T47D (cell line): ENCODE results near the gene COMMD6.

Source experiments
- DNase-seq, 2 experiments: peaks; one replicate each; pipeline versions ENCODE4 v3.0.0 to v3.0.0-alpha.2; 2011 to 2012; ENCODE audit warnings: low read depth in 1 of 2, low spot score in 1 of 2
- JUND ChIP-seq: IDR thresholded peaks from 2 replicates; pipeline ENCODE4 v1.6.1; 2012; ENCODE audit warnings: low read depth
- in situ Hi-C: cut with HindIII; loops from 2 replicates; pipeline ENCODE4 v1.10.0; 2016; ENCODE audit warnings: low sequenced_read_pairs, low pct_unique_long_range_greater_than_20kb

Gene COMMD6

GRCh38 chr13:75537401-75538365 is at the start of gene COMMD6:
Gene COMMD6, minus strand, starts transcription at chr13:75537841. Its CDS starts 36 bp downstream, at chr13:75537805.
- peak; percentile 77 to 93 for DNase-seq
- in situ Hi-C loops, result no loop called here
- no peak for TF ChIP-seq JUND

DNA sequence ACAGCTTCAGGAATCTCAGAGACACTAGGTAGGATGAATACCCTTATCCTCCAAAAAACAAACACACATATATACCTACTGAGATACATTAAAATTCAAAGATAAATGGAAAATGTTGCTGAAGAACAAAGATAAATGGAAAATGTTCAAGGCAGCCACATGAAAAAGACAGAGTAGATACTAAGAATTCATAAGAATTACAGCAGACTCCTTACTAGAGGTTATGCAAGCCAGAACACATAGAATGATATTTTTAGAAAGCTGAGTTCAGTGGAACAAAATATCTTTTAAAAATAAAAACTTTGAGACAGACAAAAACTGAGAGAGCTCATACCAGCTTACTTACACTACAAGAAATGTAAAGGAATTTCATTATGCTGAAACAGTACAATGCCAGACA is 47.5 kb upstream of the COMMD6 start:
- TF ChIP-seq JUND, result no peak
- in situ Hi-C loops, result no loop called here
- no peak for DNase-seq

GRCh38 chr13:75583091-75583490 is 45.5 kb upstream of the COMMD6 start:
- DNase-seq, result no peak
- no peak for TF ChIP-seq JUND
- in situ Hi-C loops, result no loop called here

- DNase-seq, result no peak
- TF ChIP-seq JUND, result no peak
- in situ Hi-C loops, result no loop called here
These were observed 44.4 kb upstream of the COMMD6 start for GRCh38 chr13:75581874-75582640.

- no peak for TF ChIP-seq JUND
- in situ Hi-C loops, result no loop called here
- no peak for DNase-seq
These were observed 41.9 kb upstream of the COMMD6 start for GRCh38 chr13:75579529-75579928.

DNA sequence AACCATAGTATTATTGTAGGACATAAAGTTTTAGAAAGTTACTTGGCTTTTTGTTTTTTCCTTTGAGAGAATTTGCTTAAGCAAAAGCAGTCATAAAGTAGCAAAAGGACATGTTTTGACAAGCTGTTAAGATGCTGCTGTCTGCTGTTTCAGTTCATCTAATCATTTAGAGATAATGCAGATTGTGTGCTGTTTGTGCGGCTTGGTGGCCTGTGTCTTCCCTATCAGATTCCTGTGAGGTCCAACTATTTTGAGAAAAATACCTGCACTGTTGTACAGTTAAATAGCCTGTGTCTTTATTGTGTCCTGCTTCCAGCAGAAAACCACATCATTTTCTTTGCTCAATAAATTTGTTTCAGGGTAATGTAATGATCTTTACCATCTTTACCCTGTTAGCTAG is 31.9 kb upstream of the COMMD6 start:
- TF ChIP-seq JUND, result no peak
- in situ Hi-C loops, result no loop called here
- DNase-seq, result no peak

DNA sequence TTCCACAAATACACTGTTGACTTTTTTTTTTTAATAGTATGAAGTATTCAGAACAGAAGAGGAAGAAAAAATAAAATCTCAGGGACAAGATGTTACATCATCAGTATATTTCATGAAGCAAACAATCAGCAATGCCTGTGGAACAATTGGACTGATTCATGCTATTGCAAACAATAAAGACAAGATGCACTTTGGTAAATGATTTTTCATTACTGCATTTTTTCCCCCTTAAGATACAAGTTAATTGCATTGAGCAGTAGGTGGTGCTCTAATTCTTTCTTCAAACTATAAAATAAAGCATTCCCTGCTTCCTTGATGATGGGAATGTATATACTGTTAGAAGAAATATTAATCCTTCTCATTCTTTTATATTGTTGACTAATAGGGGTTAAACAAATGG is 29.0 kb upstream of the COMMD6 start:
- peak in 1 of 2 experiments; percentile 34 for DNase-seq
- in situ Hi-C loops, result no loop called here
- TF ChIP-seq JUND, result no peak

DNA sequence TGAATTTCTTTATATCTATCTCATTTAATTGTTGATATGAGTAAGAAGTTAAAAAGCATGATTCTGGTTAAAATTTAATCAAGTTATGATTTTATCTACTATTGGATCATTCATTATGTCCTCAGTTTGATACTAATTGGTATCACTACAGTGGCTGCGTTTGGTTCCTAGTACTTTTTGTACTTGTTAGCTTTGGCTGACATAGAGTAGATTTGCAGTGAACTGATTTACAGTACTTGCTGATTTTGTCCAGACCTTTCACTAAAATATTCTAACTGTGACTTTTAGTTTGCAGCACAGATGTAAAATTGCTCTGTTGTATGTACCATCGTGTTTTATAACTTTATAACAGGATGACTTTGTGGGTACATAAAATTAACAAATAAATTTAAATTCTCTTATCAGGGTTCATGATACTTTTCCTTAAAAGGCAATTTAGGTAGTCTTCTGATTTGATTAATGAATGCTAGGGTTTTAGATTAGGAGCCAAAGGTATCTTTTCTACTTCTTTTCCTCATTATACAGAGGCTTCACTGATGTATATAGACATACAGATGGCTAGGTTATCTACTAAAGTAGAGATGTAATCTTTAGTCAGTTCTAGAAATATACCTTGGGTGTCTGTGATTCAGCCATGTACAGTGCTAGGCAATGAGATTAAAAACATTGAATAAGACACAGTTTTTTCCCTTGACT is 20.7 kb upstream of the COMMD6 start:
- no peak for TF ChIP-seq JUND
- no peak for DNase-seq
- in situ Hi-C loops, result no loop called here

DNA sequence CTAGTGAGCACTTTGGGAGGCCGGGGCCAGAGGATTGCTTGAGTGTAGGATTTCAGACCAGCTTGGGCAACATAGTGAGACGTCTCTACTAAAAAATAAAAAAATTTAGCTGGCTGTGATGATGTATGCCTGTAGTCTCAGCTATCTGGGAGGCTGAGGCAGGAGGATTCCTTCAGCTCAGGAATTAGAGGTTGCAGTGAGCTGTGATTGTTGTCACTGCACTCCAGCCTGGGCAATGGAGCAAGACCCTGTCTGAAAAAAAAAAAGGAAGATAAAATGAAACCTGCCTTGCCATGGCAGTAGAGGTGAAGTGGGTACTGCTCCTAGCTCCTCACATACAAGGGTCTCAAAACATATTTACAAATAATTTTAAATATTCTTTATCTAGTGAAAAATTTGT is 19.3 kb upstream of the COMMD6 start:
- no peak for TF ChIP-seq JUND
- in situ Hi-C loops, result no loop called here
- DNase-seq, result no peak

DNA sequence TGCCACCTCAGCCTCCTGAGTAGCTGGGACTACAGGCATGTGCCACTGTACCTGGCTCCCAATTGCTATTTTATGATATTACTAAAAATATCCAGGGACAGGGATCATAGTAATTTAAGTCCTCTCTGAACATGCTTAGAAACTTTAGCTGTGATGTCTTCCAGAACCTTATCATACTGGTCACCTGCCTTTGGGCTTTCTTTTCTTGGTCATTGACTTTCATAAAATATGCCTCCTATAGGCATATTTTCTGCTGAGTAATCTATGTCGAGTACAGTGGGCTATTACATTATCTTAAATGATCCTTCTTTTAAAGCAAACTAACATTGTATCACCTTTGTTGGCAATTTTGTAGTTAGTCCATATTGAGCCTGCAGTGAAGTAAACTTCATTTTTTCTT is 18.2 kb upstream of the COMMD6 start:
- in situ Hi-C loops, result no loop called here
- DNase-seq, result no peak
- no peak for TF ChIP-seq JUND

- DNase-seq, result no peak
- in situ Hi-C loops, result no loop called here
- no peak for TF ChIP-seq JUND
These were observed 17.3 kb upstream of the COMMD6 start for GRCh38 chr13:75554981-75555380.

DNA sequence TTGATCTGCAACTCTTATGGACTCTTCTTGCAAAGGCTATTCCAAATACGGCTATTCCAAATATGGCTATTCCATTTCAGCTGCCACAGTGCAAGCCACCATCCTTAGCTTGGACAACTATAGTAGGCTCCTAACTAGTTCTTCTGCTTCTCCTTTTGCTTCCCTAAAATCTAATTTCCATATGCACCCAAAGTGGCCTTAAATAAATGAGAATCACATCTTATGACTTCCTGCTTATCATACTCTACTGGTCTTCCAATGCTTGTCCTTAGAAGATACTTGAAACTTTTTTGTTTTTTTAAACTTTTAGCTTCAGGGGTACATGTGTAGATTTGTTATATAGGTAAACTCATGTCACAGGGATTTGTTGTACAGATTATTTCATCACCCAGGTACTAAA is 16.8 kb upstream of the COMMD6 start:
- in situ Hi-C loops, result no loop called here
- no peak for DNase-seq
- TF ChIP-seq JUND, result no peak

DNA sequence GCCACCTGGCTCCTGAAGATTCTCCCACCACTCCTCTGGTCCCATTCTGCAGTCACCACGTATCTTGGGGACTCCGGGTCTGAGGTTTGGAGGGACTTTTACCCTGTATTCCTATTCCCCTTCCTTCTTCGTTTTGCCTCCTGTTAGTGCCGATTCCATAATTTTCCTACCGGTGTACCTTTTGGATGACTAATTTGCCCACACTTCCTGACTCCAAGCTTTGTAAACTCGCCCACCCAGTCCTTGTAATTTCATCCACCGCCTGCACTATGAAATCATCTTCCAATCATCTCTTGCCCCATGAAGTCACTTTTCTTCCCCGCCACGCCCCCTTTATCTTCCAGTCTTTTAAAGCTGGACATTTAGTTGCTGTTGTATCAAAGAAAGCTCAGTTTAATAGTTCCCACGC is 12.5 kb upstream of the COMMD6 start:
- peak; percentile 15 to 39 for DNase-seq
- in situ Hi-C loops, result no loop called here
- no peak for TF ChIP-seq JUND
